ENCODE results near the gene PDCD10.

Gene PDCD10

GRCh38 chr3:167673221-167673620 is 61.5 kb downstream of the PDCD10 start:
- Histone ChIP-seq H2AFZ (ENCODE audit: low read depth) (no peak overlapping the region), H4K20me1 (ENCODE audit: insufficient read depth) (no peaks in the 10 kb centered on the region)
- TF ChIP-seq CTCF (conservative IDR thresholded peaks at IDR 0.05; ENCODE audit: low read depth, low read length) = no peak

GRCh38 chr3:167671878-167672427 is 62.7 kb downstream of the PDCD10 start:
- Histone ChIP-seq H3K4me3 (IDR thresholded peaks at IDR 0.05; ENCODE audit: insufficient read depth, low read depth, low read length) (no peak overlapping the region), H3K27me3 (ENCODE audit: insufficient read depth, low read depth) (no peaks in the 10 kb centered on the region), H4K20me1 (ENCODE audit: insufficient read depth) (no peaks in the 10 kb centered on the region), H3K27ac (no peak overlapping the region), H3K79me2 (ENCODE audit: insufficient read depth, low read depth) (no peaks in the 10 kb centered on the region), H2AFZ (ENCODE audit: low read depth) (no peak overlapping the region), H3K36me3 (ENCODE audit: insufficient read depth) (no peaks in the 10 kb centered on the region), H3K4me1 (ENCODE audit: low read depth, poor library complexity, severe bottlenecking) (no peaks in the 10 kb centered on the region), H3K4me2 (no peak overlapping the region), H3K9ac (no peak overlapping the region)
- no peak for TF ChIP-seq CTCF (conservative IDR thresholded peaks at IDR 0.05; ENCODE audit: low read depth, low read length)

More at GRCh38 chr3:167673221-167673620, 61.5 kb downstream of the PDCD10 start:
- H3K9ac ChIP-seq = no peak overlapping the region
- H3K79me2 ChIP-seq (ENCODE audit: insufficient read depth, low read depth) = no peaks in the 10 kb centered on the region
- H3K4me1 ChIP-seq (ENCODE audit: low read depth, poor library complexity, severe bottlenecking) = no peaks in the 10 kb centered on the region
- no peaks in the 10 kb centered on the region for H3K27me3 ChIP-seq (ENCODE audit: insufficient read depth, low read depth)
- H3K27ac ChIP-seq = no peak overlapping the region
- no peak overlapping the region for H3K4me2 ChIP-seq
- no peaks in the 10 kb centered on the region for H3K36me3 ChIP-seq (ENCODE audit: insufficient read depth)
- H3K4me3 ChIP-seq (IDR thresholded peaks at IDR 0.05; ENCODE audit: insufficient read depth, low read depth, low read length) = no peak overlapping the region

- H3K36me3 ChIP-seq (ENCODE audit: insufficient read depth) = no peaks in the 10 kb centered on the region
- no peaks in the 10 kb centered on the region for H4K20me1 ChIP-seq (ENCODE audit: insufficient read depth)
- H3K4me3 ChIP-seq (IDR thresholded peaks at IDR 0.05; ENCODE audit: insufficient read depth, low read depth, low read length) = no peak overlapping the region
- no peak for TF ChIP-seq CTCF (conservative IDR thresholded peaks at IDR 0.05; ENCODE audit: low read depth, low read length)
- H3K4me1 ChIP-seq (ENCODE audit: low read depth, poor library complexity, severe bottlenecking) = no peaks in the 10 kb centered on the region
- no peak overlapping the region for H2AFZ ChIP-seq (ENCODE audit: low read depth)
- H3K9ac ChIP-seq = no peak overlapping the region
- H3K4me2 ChIP-seq = no peak overlapping the region
- H3K27ac ChIP-seq = no peak overlapping the region
- no peaks in the 10 kb centered on the region for H3K27me3 ChIP-seq (ENCODE audit: insufficient read depth, low read depth)
- H3K79me2 ChIP-seq (ENCODE audit: insufficient read depth, low read depth) = no peaks in the 10 kb centered on the region
These were observed 65.0 kb downstream of the PDCD10 start for GRCh38 chr3:167669699-167670098.

GRCh38 chr3:167668651-167669050 is 66.0 kb downstream of the PDCD10 start:
- Histone ChIP-seq H3K9ac (no peak overlapping the region), H2AFZ (ENCODE audit: low read depth) (no peak overlapping the region), H3K27ac (no peak overlapping the region), H3K27me3 (ENCODE audit: insufficient read depth, low read depth) (no peaks in the 10 kb centered on the region), H3K4me3 (IDR thresholded peaks at IDR 0.05; ENCODE audit: insufficient read depth, low read depth, low read length) (no peak overlapping the region), H3K36me3 (ENCODE audit: insufficient read depth) (no peaks in the 10 kb centered on the region), H3K4me2 (no peak overlapping the region), H4K20me1 (ENCODE audit: insufficient read depth) (no peaks in the 10 kb centered on the region), H3K4me1 (ENCODE audit: low read depth, poor library complexity, severe bottlenecking) (no peaks in the 10 kb centered on the region), H3K79me2 (ENCODE audit: insufficient read depth, low read depth) (no peaks in the 10 kb centered on the region)
- no peak for TF ChIP-seq CTCF (conservative IDR thresholded peaks at IDR 0.05; ENCODE audit: low read depth, low read length)
